SW 1271 (cell line): ENCODE data around the gene URB1.
"Not testable (repeated sequence)": the region's sequence is repeated elsewhere in the genome, so short reads cannot be mapped to it uniquely, and the experiment has no call there.

ENCODE experiments used
- DNase-seq, 2 experiments: peaks; one replicate each; lab custom pipeline; 2025; lab: John Stamatoyannopoulos, UW

The URB1 gene

DNA sequence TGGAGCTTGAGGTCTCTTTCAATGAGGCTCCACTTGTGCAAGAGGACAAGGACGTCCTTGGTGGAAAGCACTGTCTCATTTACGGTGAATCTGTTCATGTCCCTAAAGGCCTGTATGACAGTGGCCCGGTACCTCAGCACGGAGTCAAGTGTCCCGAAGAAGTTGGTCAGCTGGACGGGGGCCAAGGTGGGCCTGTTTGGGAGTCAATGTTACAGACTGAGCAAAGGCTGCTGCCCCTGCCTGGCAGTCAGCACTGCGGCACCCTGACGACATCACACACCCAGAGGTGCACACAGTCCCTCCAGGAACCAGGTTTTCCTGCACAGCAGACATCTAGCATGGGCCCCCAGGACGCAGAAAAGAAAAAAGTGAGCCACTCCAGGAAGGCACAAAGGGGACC, 75.1 kb downstream of the URB1 start:
- no peak for DNase-seq

DNA sequence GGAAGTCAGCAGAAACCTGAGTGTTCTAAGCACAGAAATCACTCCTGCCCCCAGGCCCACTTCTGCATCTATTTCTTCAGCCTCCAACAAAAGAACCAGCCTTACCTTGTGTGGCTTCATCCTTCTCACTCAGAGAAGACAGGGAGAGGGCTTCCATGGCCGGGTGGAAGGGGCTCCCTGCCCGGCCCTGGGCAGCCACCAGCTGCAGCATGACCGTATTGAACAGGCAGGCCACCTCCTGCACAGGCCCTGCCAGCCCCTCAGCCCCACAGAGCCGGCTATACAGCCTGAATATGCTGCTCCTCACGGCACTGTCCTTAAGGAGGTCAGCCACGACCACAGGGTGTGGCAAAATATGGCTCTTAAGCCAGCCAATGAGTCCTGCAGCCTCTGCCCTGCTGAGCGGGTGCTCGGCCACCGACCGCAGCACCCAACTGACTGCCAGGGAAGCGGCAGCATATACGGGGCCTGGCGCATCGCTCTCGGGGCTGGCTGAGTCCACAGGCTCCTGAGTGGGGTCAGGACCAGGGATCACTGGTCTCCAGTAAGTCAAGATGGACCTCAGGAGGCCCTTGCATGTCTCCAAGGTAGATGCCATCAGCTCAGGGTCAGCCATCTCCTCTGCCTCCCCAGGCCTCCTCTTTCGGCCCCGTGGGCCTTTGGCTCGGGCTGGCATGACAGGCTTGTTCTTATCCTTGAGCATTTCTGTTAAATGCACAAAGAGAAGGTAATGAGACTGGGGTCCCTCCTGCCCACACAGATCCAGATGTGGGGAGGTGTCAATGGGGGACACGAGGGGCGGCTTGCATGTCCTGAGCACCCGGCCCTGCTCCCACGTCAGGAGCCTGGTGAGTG, 76.2 kb downstream of the URB1 start:
- no peak for DNase-seq

DNA sequence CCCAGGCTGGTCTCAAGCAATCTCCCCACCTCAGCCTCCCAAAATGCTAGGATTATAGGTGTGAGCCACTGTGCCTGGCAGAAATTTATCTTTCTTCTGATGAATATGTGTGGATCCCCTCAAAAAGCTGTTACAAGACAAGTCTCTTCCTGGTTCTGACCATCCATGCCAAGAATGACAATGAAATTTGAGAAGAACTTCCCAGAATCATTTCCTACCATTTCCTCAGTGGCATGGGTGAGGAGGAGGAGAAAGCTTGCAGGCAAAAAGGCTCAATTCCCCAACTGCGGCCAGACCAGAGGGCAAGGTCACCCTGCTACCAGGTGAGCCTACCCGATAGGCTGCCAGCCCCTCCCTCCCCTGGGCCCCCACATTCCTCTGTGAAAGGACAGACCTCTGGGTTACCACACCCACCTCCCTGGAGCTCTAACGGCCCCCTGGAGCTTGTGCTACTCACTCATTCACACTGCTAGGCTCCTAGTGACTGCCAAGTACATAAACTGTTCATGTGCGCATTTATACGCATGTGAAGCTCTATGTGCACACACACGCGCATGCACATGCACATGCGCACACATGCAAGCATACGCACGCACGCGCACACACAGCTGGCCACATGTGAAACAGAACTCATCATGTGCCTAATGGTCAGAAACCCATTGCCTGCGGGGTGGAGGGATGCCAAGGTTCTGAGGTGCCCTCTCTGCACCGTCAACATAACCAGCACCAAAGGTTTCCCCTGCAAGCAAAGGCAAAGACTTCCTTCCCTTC, 77.1 kb downstream of the URB1 start:
- DNase-seq, result no peak

DNA sequence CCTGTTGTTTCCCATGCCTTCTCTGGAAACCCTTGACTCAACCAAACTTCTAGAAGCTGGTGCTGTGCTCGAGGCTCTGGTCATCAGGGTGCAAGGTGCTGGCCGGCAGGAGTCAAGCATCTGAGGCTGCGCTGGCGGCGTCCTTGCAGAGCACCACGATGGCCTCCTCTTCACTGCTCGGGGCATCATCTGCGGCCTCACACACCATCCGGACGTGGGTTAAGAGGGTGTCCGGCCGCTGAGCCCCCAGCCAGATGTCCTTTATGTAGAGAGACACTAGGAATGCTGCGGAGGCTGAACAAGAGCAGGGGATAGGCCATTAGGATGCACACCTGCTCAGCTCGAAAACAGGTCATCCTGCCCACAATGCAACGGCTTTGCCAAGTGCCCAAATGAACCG, 78.0 kb downstream of the URB1 start:
- no peak for DNase-seq

GRCh38 chr21:32312976-32313375, 79.8 kb downstream of the URB1 start:
- no peak for DNase-seq

GRCh38 chr21:32312326-32312725, 80.5 kb downstream of the URB1 start:
- DNase-seq, result no peak

DNA sequence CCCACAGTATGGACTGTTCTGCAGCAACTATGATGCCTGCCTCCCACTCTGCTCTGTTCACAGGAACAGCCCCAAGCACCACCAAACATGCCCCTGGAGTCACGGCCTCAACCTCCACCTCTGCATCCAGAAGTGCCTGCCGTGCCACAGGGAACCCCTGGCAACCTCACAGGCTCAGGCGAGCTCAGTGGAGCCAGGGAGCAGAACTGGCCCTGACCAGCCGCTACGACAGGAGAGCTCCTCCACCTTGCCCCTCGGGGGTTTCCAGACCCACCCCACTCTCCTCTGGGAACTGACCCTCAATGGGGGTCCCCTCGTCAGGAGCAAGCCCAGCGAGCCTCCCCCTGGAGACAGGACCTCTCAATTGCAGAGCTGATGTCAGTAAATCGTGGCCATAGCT, 81.2 kb downstream of the URB1 start:
- DNase-seq, result no peak

DNA sequence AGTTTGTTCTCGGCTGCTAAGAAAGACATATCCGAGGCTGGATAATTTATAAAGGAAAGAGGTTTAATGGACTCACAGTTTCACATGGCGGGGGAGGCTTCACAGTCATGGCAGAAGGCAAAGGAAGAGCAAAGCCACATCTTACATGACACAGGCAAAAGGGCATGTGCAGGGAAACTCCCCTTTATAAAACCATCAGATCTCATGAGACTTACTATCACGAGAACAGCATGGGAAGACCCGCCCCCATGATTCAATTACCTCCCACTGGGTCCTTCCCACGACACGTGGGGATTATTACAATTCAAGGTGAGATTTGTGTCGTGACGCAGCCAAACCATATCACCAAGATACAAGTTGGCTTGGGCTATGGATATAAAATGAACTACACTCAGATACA, 81.8 kb downstream of the URB1 start:
- not testable (repeated sequence) for DNase-seq

GRCh38 chr21:32309906-32310460, 82.8 kb downstream of the URB1 start:
- no peak for DNase-seq

GRCh38 chr21:32308696-32309095, 84.1 kb downstream of the URB1 start:
- DNase-seq, result no peak

DNA sequence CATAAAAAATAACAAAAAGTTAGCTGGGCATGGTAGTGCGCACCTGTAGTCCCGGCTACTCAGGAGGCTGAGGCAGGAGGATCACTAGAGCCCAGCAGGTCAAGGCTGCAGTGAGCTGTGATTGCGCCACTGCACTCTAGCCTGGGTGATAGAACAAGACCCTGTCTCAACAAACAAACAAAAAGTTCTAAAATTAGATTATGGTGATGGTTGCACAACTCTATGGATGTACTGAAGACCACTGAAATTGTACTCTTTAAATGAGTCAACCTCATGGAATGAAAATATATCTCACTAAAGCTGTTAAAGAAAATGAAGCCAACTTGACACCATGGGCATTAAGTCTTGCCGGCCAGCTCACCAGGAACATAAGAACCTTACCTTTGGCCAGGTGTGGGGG, 85.1 kb downstream of the URB1 start:
- no peak for DNase-seq

- DNase-seq, result no peak
These were observed 86.6 kb downstream of the URB1 start for GRCh38 chr21:32306021-32306780.

- no peak for DNase-seq
These were observed 87.8 kb downstream of the URB1 start for GRCh38 chr21:32304998-32305397.

DNA sequence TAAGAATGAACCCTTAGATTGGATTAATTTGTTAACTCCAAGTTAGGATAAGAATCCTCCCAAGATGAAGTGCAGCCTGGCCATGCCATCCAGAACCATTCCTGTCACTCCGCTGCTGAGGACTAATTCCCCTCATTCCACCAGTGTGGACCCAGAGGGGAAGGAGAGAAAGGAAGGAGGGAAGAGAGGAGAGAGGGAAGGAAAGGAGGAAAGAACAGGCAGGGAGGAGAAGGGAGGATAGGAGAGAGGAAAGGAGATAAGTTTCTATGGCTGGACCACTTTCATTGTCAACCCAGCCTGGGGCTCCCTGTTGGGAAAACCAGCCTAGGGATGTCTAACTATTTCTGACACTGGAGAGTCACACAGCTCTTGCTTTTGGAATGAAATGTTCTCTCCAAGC, 89.4 kb downstream of the URB1 start:
- DNase-seq, result no peak

- DNase-seq, result no peak
These were observed 90.3 kb downstream of the URB1 start for GRCh38 chr21:32302560-32302959.

GRCh38 chr21:32301596-32301995, 91.2 kb downstream of the URB1 start:
- DNase-seq, result no peak

DNA sequence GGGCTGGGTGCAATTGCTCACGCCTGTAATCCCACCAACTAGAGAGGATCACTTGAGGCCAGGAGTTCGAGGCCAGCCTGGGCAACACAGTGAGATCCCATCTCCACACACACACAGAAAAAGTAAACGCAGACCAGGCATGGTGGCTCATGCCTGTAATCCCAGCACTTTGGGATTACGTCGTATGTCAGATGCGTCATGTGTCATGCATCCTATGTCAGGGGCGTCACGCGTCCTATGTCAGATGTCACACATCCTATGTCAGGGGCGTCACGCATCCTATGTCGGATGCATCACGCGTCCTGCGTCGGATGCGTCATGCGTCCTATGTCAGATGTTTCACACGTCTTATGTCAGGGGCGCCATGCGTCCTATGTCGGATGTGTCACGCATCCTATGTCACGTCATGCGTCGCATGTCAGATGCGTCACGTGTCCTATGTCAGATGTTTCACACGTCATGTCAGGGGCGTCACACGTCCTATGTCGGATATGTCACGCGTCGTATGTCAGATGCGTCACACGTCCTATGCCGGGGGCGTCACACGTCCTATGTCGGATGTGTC, 92.6 kb downstream of the URB1 start:
- DNase-seq, result no peak

DNA sequence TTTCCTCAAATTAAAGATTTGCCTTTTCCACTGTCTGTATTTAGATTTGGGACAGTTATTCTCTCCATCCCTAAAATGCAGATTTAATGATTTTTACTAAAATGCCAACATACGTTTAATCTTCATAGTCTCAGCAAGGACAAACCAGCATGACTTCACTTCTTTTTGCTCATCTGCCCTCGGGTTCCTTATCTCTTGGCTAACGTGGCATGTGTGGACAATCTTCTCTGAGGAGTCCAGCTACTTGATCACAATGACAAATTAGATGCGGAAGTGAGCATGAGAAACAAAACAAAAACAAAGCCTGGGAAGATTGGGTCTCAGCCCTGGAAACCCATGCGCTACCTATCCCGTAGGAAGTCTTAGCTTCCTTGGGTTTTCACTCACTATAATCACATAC, 93.1 kb downstream of the URB1 start:
- no peak for DNase-seq

DNA sequence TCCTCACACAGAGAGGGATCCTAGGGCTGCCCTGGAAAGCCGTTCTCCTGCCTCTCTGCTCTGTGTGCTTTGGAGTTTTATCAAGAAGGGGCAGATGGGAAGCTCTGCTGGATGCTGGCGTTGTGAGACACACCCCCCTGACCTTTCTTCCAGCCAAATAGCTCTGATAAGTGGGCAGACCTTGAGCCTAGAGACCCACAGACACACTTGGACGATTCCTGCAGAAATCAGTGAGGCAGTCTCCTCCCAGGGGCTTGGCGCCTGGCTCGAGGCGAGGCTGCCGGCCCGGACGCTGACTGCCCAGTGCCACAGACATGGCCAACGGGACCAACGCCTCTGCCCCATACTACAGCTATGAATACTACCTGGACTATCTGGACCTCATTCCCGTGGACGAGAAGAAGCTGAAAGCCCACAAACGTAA, 94.1 kb downstream of the URB1 start, which contains the start of gene MRAP:
TSS of gene MRAP (plus strand) at position 198 of the 424 bp plus-strand sequence. CDS start at position 315, 117 bp downstream.
- no peak for DNase-seq

GRCh38 chr21:32298148-32298559, 94.7 kb downstream of the URB1 start:
- no peak for DNase-seq

GRCh38 chr21:32297449-32297848, 95.4 kb downstream of the URB1 start:
- DNase-seq, result no peak

DNA sequence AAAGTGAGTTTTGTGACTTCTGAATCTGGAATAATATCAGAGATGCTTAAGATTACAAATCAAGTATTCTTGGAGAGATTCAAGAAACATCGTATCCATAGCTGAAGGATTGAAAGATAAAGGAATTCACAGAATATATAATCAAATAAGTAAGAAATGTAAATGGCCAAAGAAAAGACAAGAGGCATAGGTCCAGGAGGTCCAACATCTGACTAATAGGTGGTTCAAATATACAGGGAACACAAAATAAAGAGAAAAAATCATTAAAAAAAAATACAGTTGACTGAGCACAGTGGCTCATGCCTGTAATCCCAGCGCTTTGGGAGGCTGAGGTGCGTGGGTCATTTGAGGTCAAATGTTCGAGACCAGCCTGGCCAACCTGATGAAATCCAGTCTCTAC, 107.3 kb downstream of the URB1 start:
- no peak for DNase-seq
